ENCODE data around the gene TMEM150B.

DNA sequence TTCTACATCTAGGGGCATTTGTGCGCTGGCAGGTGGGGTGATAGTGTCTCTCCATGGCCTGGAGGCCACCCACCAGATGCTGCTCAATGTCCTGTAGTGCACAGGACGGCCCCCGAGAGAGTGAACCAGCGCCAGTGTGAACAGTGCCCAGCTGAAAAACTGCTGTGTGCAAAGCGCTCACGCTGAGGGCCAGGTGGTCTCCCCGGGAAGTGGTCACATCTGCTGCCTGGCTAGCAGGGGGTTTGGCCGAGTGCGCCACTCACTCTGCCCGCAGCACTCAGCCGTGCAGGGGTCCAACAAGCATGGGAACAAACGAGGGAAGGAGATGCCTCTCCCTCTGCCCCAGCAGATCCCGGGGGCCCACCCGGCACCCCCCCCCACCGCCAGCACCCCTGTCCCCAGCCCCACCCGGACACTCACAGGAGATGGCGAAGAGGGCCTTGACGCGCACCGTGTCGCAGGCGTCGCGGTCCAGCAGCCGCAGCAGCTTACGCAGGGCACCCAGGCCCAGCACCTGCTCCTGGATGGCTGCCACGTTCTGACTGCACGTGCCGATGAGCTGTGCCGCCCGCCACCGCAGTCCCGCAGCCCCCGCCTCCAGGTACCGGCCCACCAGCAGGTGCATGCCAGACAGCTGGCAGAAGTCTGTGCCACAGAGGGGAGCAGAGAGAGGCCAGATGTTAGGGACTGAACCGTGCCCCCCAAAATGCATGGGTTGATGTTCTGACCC, 51.0 kb downstream of the TMEM150B start:
- TF ChIP-seq, protein P1, sequence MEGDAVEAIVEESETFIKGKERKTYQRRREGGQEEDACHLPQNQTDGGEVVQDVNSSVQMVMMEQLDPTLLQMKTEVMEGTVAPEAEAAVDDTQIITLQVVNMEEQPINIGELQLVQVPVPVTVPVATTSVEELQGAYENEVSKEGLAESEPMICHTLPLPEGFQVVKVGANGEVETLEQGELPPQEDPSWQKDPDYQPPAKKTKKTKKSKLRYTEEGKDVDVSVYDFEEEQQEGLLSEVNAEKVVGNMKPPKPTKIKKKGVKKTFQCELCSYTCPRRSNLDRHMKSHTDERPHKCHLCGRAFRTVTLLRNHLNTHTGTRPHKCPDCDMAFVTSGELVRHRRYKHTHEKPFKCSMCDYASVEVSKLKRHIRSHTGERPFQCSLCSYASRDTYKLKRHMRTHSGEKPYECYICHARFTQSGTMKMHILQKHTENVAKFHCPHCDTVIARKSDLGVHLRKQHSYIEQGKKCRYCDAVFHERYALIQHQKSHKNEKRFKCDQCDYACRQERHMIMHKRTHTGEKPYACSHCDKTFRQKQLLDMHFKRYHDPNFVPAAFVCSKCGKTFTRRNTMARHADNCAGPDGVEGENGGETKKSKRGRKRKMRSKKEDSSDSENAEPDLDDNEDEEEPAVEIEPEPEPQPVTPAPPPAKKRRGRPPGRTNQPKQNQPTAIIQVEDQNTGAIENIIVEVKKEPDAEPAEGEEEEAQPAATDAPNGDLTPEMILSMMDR (conservative IDR thresholded peaks at IDR 0.05; ENCODE audit: low read depth, low read length) = no peak
- TF ChIP-seq EZH2 (IDR thresholded peaks at IDR 0.05; ENCODE audit: low read length, unreplicated experiment) = no peak

All from PC-3 (cell line).